HCT116 (cell line): Measurements from ENCODE around the gene MRPL41. TPM values are rescaled to one million over a fixed set of nuclear protein-coding genes. Genes with fewer than 3 reads are reported as not detected.

Experiments used
- ATAC-seq: fragments of 200-7000 bp; cut with Tn5 transposase; 2 replicates; pipeline ENCODE4 v1.9.1; 2020; ENCODE audit warnings: mild to moderate bottlenecking, moderate library complexity
- BruUV-seq: library from RNA; stranded (reverse); fragments of 400-500 nt; replicated peaks from 2 replicates; lab custom pipeline; 2021; lab: Mats Ljungman, UMichigan
- CTCF ChIA-PET: fragments of 300-600 bp; sonication (Branson Sonifier 250); formaldehyde crosslinking; loops from one replicate; lab custom pipeline; 2021; ENCODE audit warnings: antibody characterized with exemption; lab: Charles Lee
- POLR2A ChIA-PET: fragments of 300-600, 350-600 bp; sonication (Branson Sonifier 250); formaldehyde crosslinking; loops from one replicate; lab custom pipeline; 2021; ENCODE audit warnings: antibody characterized with exemption; lab: Charles Lee
- RAD21 ChIA-PET, 2 experiments: fragments of 300-600 bp; sonication (Branson Sonifier 250); formaldehyde crosslinking; loops; one replicate each; lab custom pipeline; 2023; ENCODE audit warnings: low total read pairs in 2 of 2; ENCODE audit not compliant: uncharacterized antibody in 2 of 2, unreplicated experiment in 2 of 2, low non-redundant PET in 1 of 2; lab: Charles Lee
- DNase-seq: peaks from one replicate; pipeline ENCODE4 v3.0.0-alpha.2; 2010; ENCODE audit warnings: low read depth, low spot score
- H2AFZ ChIP-seq: fragments of 200-600 bp; shearing (Covaris generic), sonication (generic); 2 replicates; pipeline ENCODE4 v1.6.1; 2017; ENCODE audit warnings: low read depth, mixed run types, mixed read lengths, antibody characterized with exemption, low read length; ENCODE audit not compliant: poor library complexity, severe bottlenecking
- H3K27ac ChIP-seq: 2 replicates; pipeline ENCODE4 v1.5.1; 2012; ENCODE audit warnings: low read depth, low read length
- H3K27me3 ChIP-seq: fragments of 200-600 bp; sonication (generic); 2 replicates; pipeline ENCODE4 v1.6.1; 2016; ENCODE audit warnings: mixed run types, low read length, mixed read lengths; ENCODE audit not compliant: insufficient read depth
- H3K36me3 ChIP-seq, 2 experiments: fragments of 200-500 bp in 1 of 2; fragments of 200-600 bp in 1 of 2; sonication (Bioruptor generic) in 1 of 2; sonication (generic) in 1 of 2; 2 replicates each; pipeline versions ENCODE4 v1.5.1 to v1.6.1; 2014 to 2016; ENCODE audit warnings: low read length in 2 of 2, inconsistent platforms in 1 of 2, mixed read lengths in 1 of 2, mixed run types in 1 of 2; ENCODE audit not compliant: insufficient read depth in 2 of 2, control insufficient read depth in 1 of 2
- H3K4me1 ChIP-seq, 2 experiments: fragments of 200-600 bp in 1 of 2; sonication (generic) in 1 of 2; 2 replicates each; pipeline versions ENCODE4 v1.5.1 to v1.6.1; 2012 to 2017; ENCODE audit warnings: low read length in 2 of 2, inconsistent platforms in 1 of 2, mild to moderate bottlenecking in 1 of 2, mixed read lengths in 1 of 2, mixed run types in 1 of 2, moderate library complexity in 1 of 2; ENCODE audit not compliant: insufficient read depth in 2 of 2, control insufficient read depth in 1 of 2
- H3K4me2 ChIP-seq: fragments of 200-600 bp; sonication (generic); 2 replicates; pipeline ENCODE4 v1.6.1; 2017; ENCODE audit warnings: mixed run types, low read length, mixed read lengths
- H3K4me3 ChIP-seq, 2 experiments: fragments of 200-600 bp in 1 of 2; sonication (generic) in 1 of 2; replicated peaks in 1 of 2; 2 replicates each; pipeline ENCODE4 v1.5.1; 2011 to 2016; ENCODE audit warnings: low read length in 2 of 2, control low read depth in 1 of 2, low read depth in 1 of 2, mild to moderate bottlenecking in 1 of 2, mixed read lengths in 1 of 2, mixed run types in 1 of 2
- H3K79me2 ChIP-seq: fragments of 200-600 bp; sonication (generic); 2 replicates; pipeline ENCODE4 v1.6.1; 2017; ENCODE audit warnings: mild to moderate bottlenecking, mixed run types, low read length, moderate library complexity, mixed read lengths; ENCODE audit not compliant: insufficient read depth
- H3K9ac ChIP-seq: fragments of 200-600 bp; sonication (generic); 2 replicates; pipeline ENCODE4 v1.6.1; 2016; ENCODE audit warnings: low read length, mixed read lengths
- H3K9me2 ChIP-seq: fragments of 200-600 bp; sonication (generic), shearing (Covaris generic); 2 replicates; pipeline ENCODE4 v1.6.1; 2017; ENCODE audit warnings: mixed run types, mild to moderate bottlenecking, moderate library complexity; ENCODE audit not compliant: insufficient read depth
- H3K9me3 ChIP-seq, 2 experiments: fragments of 200-500 bp in 1 of 2; fragments of 200-600 bp in 1 of 2; sonication (Bioruptor generic) in 1 of 2; sonication (generic) in 1 of 2; 2 replicates each; pipeline ENCODE4 v1.6.1; 2014 to 2017; ENCODE audit warnings: low read length in 2 of 2, mixed read lengths in 2 of 2, inconsistent platforms in 1 of 2, low read depth in 1 of 2, mild to moderate bottlenecking in 1 of 2, mixed run types in 1 of 2, moderate library complexity in 1 of 2; ENCODE audit not compliant: control insufficient read depth in 1 of 2, insufficient read depth in 1 of 2
- H4K20me1 ChIP-seq: fragments of 200-600 bp; sonication (generic), shearing (Covaris generic); 2 replicates; pipeline ENCODE4 v1.6.1; 2017; ENCODE audit warnings: mixed run types, mild to moderate bottlenecking, moderate library complexity; ENCODE audit not compliant: insufficient read depth
- ATF3 ChIP-seq: IDR thresholded peaks from 2 replicates; pipeline ENCODE4 v1.6.1; 2012
- EGR1 ChIP-seq: IDR thresholded peaks from 2 replicates; pipeline ENCODE4 v1.6.1; 2012; ENCODE audit warnings: low read depth
- EZH2 ChIP-seq: fragments of 200-600 bp; sonication (generic); IDR thresholded peaks from 2 replicates; pipeline ENCODE4 v1.6.1; 2017; ENCODE audit warnings: antibody characterized with exemption, mixed run types
- POLR2AphosphoS5 ChIP-seq: IDR thresholded peaks from 2 replicates; pipeline ENCODE4 v1.6.1; 2011; ENCODE audit warnings: mild to moderate bottlenecking, low read depth, low read length, moderate library complexity
- SRF ChIP-seq: IDR thresholded peaks from 2 replicates; pipeline ENCODE4 v1.6.1; 2012; ENCODE audit warnings: low read depth
- YY1 ChIP-seq: IDR thresholded peaks from 2 replicates; pipeline ENCODE4 v1.6.1; 2011; ENCODE audit warnings: low read length, low read depth, moderate library complexity, mild to moderate bottlenecking; ENCODE audit not compliant: insufficient replicate concordance; ENCODE audit errors: extremely low read depth
- intact Hi-C: fragments of 100-400 bp; cut with micrococcal nuclease; formaldehyde crosslinking; loops from 2 replicates; pipeline ENCODE4 v1.10.0; 2022
- total RNA-seq: library from RNA; stranded (reverse); gene quantifications from one replicate; pipeline ENCODE4 v1.2.1, GENCODE V29; 2021; ENCODE audit not compliant: unreplicated experiment
- TF ChIP-seq, protein P1 (sequence below): IDR thresholded peaks from 2 replicates; pipeline ENCODE4 v1.6.1; 2012; ENCODE audit warnings: low read depth

Gene MRPL41
- total RNA-seq, 1 experiment from 2014 or later: 69.5 TPM

DNA sequence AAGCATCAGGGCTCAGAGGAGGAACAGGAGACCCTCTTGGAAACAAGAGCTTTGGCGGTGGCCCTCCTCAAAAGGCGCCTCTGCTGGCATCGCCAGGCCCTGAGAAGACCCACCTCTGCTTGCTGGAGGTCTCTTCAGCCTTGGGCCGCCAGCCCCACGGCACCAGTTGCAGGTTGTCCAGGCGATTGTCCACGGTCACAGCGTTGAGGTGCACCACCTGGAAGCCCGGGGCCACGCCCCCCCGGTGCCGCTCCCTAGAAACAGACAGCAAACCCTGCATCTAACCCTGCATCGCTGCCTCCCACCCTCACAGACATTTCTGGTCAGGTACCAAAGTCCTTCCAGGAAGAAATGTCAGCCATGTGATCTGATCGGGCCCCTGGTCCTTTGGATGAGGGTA is 35.2 kb downstream of the MRPL41 start:
- Histone ChIP-seq H3K79me2 (peaks cover 79% of the 10 kb centered on the region), H2AFZ (no peak overlapping the region), H3K4me3 (no peak overlapping the region), H3K9me2 (no peaks in the 10 kb centered on the region), H3K9ac (no peak overlapping the region), H3K27ac (no peak overlapping the region), H3K27me3 (no peaks in the 10 kb centered on the region), H3K36me3 (peaks cover 32 to 64% of the 10 kb centered on the region in 2 experiments; a peak in 3 of 4 replicates), H3K9me3 (no peaks in the 10 kb centered on the region), H4K20me1 (no peaks in the 10 kb centered on the region), H3K4me2 (no peak overlapping the region), H3K4me1 (peaks cover 11 to 20% of the 10 kb centered on the region in 2 experiments; a peak in 2 of 4 replicates)
- DNase-seq (no peak), ATAC-seq (no peak)
- BruUV-seq: no TSS peak
- intact Hi-C loops: no loop called here
- ChIA-PET POLR2A (no interaction called here), CTCF (no interaction called here), RAD21 (no interaction called here)
- no peak for TF ChIP-seq EZH2
- TF ChIP-seq YY1: no peak
- TF ChIP-seq, protein P1, sequence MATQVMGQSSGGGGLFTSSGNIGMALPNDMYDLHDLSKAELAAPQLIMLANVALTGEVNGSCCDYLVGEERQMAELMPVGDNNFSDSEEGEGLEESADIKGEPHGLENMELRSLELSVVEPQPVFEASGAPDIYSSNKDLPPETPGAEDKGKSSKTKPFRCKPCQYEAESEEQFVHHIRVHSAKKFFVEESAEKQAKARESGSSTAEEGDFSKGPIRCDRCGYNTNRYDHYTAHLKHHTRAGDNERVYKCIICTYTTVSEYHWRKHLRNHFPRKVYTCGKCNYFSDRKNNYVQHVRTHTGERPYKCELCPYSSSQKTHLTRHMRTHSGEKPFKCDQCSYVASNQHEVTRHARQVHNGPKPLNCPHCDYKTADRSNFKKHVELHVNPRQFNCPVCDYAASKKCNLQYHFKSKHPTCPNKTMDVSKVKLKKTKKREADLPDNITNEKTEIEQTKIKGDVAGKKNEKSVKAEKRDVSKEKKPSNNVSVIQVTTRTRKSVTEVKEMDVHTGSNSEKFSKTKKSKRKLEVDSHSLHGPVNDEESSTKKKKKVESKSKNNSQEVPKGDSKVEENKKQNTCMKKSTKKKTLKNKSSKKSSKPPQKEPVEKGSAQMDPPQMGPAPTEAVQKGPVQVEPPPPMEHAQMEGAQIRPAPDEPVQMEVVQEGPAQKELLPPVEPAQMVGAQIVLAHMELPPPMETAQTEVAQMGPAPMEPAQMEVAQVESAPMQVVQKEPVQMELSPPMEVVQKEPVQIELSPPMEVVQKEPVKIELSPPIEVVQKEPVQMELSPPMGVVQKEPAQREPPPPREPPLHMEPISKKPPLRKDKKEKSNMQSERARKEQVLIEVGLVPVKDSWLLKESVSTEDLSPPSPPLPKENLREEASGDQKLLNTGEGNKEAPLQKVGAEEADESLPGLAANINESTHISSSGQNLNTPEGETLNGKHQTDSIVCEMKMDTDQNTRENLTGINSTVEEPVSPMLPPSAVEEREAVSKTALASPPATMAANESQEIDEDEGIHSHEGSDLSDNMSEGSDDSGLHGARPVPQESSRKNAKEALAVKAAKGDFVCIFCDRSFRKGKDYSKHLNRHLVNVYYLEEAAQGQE: no peak
- no peak for TF ChIP-seq ATF3
- TF ChIP-seq POLR2AphosphoS5: no peak
- TF ChIP-seq EGR1: no peak
- no peak for TF ChIP-seq SRF
